NCI-H226 (cell line): ENCODE results near the gene NBEA.
"Not testable (repeated sequence)": the region's sequence is repeated elsewhere in the genome, so short reads cannot be mapped to it uniquely, and the experiment has no call there.

Experiments used
- DNase-seq: peaks from one replicate; pipeline ENCODE4 v3.0.0-alpha.2; 2015

The NBEA gene

GRCh38 chr13:35092251-35092650 lies 150.2 kb downstream of the NBEA start:
- DNase-seq = no peak

GRCh38 chr13:35092751-35093150 lies 150.7 kb downstream of the NBEA start:
- no peak for DNase-seq

GRCh38 chr13:35093356-35093755 lies 151.3 kb downstream of the NBEA start:
- DNase-seq = no peak

DNA sequence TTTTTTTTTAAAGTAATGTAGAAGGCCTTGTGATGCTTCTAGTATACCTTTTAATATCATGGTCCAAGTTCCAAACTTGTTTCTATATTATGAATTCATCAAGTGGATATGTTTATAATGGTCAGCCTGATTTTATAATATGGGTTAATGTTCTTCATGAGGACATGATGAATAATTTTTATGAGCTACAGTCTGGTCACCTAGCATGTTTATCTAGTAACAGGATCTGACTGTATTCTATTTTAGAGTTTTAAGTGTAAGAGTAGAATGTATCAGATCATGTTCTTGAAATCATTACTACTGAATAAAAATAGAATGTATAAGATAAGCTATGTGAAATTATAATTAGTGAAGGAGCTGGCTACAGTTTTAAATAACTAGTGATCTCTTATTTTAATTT lies 164.7 kb downstream of the NBEA start:
- not testable (repeated sequence) for DNase-seq

DNA sequence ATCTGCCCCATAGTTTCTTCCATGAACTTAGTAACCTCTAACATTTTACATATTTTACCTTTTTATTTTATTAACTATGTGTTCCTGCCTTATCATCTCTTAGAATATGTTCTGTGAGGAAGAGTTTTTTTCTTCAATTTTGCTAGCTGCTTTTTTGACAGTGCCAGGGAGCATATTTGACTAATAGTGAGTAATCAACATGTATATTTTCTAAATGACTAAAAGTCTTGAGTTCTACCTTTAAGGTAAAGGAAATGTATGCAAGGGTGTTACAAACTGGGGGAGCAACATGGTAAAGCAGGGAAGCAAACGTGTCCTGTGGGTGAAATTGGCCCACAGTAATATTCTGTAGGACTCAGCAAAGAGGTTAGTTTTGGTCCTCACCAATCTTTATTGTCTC lies 165.5 kb downstream of the NBEA start:
- DNase-seq = no peak

DNA sequence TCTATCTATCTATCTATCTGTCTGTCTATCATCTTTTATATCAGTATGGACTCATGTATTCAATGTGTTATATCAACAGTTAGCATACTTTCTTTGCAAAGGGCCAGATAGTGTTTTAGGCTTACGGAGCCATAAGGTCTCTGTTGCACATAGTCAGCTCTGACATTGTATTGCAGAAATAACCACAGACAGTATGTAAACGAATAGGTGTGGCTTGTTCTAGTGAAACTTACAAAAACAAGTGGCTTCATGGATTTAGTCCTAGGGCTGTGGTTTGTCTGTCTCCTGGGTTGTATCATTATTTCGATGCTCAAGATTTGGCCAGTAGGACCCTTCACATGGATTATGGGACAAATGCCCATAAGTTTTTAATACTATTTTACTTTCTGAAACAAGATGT lies 171.5 kb downstream of the NBEA start:
- not testable (repeated sequence) for DNase-seq

GRCh38 chr13:35127466-35127865 lies 185.4 kb downstream of the NBEA start:
- no peak for DNase-seq

GRCh38 chr13:35129500-35129899 lies 187.4 kb downstream of the NBEA start:
- DNase-seq = no peak

GRCh38 chr13:35131471-35131870 lies 189.4 kb downstream of the NBEA start:
- no peak for DNase-seq

DNA sequence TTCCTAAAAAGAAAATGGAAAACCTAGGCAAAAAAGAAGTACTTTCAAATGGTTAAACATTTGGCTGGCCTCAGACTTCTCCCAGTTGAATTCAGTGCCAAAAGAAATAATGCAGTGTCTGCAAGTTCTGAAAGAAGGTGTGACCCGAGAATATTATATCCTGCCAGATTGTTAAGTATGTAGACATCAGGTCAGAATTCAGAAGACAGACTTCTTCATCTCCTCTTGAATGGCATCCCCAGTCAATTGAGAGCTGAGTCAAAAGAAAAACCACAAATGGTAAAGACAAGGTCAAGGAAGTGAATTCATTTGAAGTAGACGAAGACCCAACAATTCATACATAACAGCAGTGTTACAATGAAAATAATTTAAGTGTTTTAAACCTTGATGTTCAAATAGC lies 194.5 kb downstream of the NBEA start:
- DNase-seq = no peak

GRCh38 chr13:35139591-35139990 lies 197.5 kb downstream of the NBEA start:
- peak; percentile 36 for DNase-seq

DNA sequence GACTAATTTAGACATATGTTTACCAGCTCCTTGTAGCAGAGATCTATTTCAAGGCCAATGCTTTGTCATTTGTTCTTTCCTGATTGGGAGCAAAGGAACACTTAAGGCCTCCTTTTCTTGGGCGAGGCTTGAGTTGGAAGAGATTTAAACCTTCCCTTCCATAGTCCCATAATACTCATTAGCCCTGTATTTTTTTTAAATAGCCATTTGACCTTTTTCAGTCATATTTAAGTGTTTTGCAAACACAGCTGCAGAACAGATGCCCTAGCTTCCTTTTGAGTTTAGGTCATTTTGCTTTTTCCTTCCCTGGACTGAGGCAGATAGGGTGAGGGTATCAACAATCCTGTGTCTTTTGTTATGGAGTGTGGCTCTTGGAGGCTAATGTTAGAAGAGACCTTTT lies 198.3 kb downstream of the NBEA start:
- no peak for DNase-seq

GRCh38 chr13:35140831-35141230 lies 198.8 kb downstream of the NBEA start:
- no peak for DNase-seq

DNA sequence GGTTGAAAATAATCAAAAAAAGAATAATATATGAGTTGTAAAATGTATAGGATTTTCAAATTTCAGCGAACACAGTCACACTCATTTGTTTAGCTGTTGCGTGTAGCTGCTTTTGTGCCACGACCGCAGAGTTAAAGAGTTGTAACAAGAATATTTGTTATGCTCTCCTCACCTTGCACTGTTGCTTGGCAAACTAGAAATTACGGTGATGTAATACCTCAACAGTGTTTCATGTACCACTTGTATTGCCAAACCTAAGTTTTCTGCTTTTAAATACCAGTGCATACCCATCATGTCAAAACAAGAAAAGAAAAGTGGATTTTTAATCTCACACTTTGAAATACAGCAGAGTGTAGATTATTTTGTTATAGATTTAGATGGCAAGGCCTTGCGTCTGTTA lies 201.1 kb downstream of the NBEA start:
- DNase-seq = no peak

DNA sequence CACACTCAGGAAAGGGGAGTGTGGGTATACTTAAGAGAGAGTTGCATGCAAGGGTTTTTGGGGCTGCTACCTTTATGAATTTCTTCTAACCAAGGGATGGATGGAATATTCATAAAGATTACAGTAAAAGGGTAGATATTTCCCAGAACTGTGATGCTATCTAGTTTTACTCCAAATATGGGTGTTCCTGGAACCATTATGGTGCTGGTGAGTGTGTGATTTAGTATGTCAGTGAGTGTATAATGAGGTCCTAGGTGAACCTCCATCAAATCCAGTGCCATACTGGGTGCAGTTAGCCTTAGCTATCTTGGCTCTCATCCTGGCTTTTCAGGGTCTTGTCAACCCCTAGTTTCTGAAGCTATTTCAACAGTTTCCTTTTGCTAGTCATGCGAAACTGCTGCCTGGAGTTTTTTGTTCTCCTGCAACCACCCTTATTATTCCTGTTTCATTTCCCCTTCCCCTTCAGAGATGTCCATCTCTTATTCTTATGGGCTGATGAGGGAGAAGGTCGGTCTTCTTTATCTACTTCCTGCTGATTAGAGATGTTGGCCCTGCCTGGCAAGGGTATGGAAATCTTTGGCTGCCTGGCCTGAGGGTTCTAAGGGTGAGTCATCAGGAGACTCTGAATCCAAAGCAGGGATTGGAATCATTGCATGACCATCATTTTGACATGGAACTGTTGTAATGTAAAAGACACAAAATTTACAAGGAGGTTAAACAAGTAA lies 202.3 kb downstream of the NBEA start:
- peak; percentile 78 for DNase-seq

- DNase-seq = no peak
Measured at GRCh38 chr13:35146686-35147085, 204.6 kb downstream of the NBEA start.

DNA sequence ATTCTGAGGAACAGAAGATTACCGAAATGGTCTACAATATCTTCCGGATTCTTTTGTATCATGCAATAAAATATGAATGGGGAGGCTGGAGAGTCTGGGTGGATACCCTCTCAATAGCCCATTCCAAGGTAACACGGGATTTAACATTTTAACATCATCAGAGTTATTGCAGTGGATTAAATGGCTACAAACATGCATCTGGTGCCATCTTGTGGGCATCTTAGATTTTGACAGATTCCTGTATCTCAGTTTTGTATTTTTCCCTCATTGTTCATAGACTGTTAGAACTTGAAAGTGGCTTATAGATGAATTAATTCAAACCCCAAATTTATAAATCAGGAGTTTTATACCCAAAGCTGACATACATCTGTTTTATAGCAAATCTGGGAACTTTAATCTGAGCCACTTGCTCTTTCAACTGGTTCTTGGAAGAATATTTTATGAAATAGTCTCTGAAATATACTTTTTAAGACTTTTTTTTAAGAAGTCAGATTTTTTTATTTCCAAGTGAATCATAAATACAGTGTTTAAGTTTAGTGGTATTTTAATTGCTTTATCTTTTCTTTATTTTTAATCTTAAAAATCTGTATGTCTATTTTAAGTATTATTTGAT lies 215.2 kb downstream of the NBEA start:
- no peak for DNase-seq

GRCh38 chr13:35159041-35159440 lies 217.0 kb downstream of the NBEA start:
- DNase-seq = no peak

DNA sequence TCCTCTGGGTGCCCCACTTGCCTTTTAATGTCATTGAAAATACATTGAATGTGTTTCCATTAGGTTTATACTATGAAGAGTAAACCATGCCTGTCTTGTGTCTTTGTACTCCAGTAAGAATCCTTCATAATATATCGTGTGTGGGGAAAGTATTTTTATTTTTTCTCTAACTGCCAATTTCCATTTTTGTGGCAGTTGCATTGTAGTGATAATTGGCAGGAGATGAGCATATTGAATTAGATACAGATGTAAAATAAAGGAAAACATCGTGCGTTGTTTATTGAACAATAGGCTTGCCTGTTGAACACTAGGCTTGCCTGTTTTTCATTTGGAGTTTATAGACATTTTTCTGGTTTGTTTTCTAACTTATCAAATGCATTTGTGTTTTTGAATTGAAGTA lies 218.8 kb downstream of the NBEA start:
- DNase-seq = no peak

- no peak for DNase-seq
Measured at GRCh38 chr13:35162420-35162819, 220.3 kb downstream of the NBEA start.

DNA sequence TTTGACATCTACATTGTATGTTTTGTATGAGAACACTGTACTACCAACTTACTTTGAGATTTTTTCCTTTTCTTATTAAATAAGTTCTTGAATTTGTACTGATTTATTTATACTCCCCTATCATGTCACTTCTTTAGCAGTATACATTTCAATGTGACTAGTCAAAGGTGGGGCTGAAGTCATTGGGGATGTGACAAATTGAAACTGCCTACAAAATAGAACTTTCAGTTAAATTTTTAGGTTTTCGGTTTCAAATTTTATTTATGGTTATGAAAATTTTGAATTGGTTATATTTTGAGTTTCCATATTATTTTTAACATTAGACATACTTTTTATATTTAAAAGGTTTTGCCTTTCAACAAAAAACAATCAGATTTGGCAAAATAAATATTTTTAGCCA lies 221.6 kb downstream of the NBEA start:
- DNase-seq = no peak

DNA sequence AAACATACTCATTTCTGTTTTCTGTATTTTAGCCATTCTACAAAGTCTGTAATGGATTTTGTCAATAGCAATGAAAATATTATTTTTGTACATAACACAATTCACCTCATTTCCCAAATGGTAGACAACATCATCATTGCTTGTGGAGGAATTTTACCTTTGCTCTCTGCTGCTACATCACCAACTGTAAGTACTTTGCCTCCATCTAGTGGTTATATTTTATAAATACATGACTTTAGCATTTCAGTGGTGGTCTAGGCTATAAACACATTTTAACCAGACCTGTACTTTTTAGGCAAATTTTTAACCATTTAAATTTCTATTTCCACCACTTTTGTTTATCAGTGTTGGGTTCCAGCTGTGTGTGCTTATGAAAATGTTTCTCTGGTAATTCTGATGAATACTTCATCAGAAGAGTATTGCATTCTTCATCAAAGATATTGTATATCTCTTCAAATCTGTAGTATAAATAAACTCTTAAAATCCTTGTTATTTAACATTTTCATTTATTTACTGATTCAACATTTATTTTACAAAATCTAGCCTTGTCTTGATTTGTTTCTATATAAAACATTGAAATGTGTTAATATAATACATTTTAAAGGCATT lies 222.4 kb downstream of the NBEA start:
- DNase-seq = no peak

- DNase-seq = no peak
Measured at GRCh38 chr13:35165205-35165604, 223.1 kb downstream of the NBEA start.

GRCh38 chr13:35179494-35179893 lies 237.4 kb downstream of the NBEA start:
- peak; percentile 59 for DNase-seq
